ENCODE results near the gene GEMIN5. TPM values are rescaled to one million over a fixed set of nuclear protein-coding genes. Genes with fewer than 3 reads are reported as not detected.
"Not testable (repeated sequence)": the region's sequence is repeated elsewhere in the genome, so short reads cannot be mapped to it uniquely, and the experiment has no call there.

The GEMIN5 gene
- total RNA-seq, 1 donor from 2014 or later = 12.5 TPM

GRCh38 chr5:154933537-154933936, 4.5 kb downstream of the GEMIN5 start:
- Mint-ChIP-seq H3K4me3 (ENCODE audit: unreplicated experiment) (no peak overlapping the region), H3K36me3 (ENCODE audit: low read depth) (peaks cover 12% of the 10 kb centered on the region), H3K4me1 (ENCODE audit: low read depth) (peaks cover 19% of the 10 kb centered on the region), H3K9me3 (ENCODE audit: low read depth) (no peaks in the 10 kb centered on the region), H3K27me3 (ENCODE audit: low read depth) (no peaks in the 10 kb centered on the region), H3K27ac (ENCODE audit: unreplicated experiment) (no peak overlapping the region)
- no peak for TF ChIP-seq CTCF (IDR thresholded peaks at IDR 0.05)
- no peak for DNase-seq (ENCODE audit: low spot score)

- Mint-ChIP-seq H3K27ac (ENCODE audit: unreplicated experiment) (no peak overlapping the region), H3K4me1 (ENCODE audit: low read depth) (no peaks in the 10 kb centered on the region), H3K27me3 (ENCODE audit: low read depth) (no peaks in the 10 kb centered on the region), H3K36me3 (ENCODE audit: low read depth) (peaks cover 32% of the 10 kb centered on the region), H3K4me3 (ENCODE audit: unreplicated experiment) (no peak overlapping the region), H3K9me3 (ENCODE audit: low read depth) (no peaks in the 10 kb centered on the region)
- DNase-seq (ENCODE audit: low spot score) = no peak
- no peak for TF ChIP-seq CTCF (IDR thresholded peaks at IDR 0.05)
Observed at GRCh38 chr5:154923441-154924430, 14.3 kb downstream of the GEMIN5 start.

GRCh38 chr5:154917757-154918156, 20.3 kb downstream of the GEMIN5 start:
- peaks cover 17% of the 10 kb centered on the region for H3K36me3 Mint-ChIP-seq (ENCODE audit: low read depth)

GRCh38 chr5:154916874-154917273, 21.1 kb downstream of the GEMIN5 start:
- TF ChIP-seq CTCF (IDR thresholded peaks at IDR 0.05) = no peak

More at GRCh38 chr5:154917757-154918156, 20.3 kb downstream of the GEMIN5 start:
- Mint-ChIP-seq H3K4me1 (ENCODE audit: low read depth) (no peaks in the 10 kb centered on the region), H3K4me3 (ENCODE audit: unreplicated experiment) (no peak overlapping the region), H3K27me3 (ENCODE audit: low read depth) (no peaks in the 10 kb centered on the region), H3K27ac (ENCODE audit: unreplicated experiment) (no peak overlapping the region), H3K9me3 (ENCODE audit: low read depth) (no peaks in the 10 kb centered on the region)
- TF ChIP-seq CTCF (IDR thresholded peaks at IDR 0.05) = no peak
- DNase-seq (ENCODE audit: low spot score) = no peak

GRCh38 chr5:154905601-154906000, 32.4 kb downstream of the GEMIN5 start:
- not testable (repeated sequence) for H3K27ac Mint-ChIP-seq (ENCODE audit: unreplicated experiment); H3K27me3 Mint-ChIP-seq (ENCODE audit: low read depth); DNase-seq (ENCODE audit: low spot score); H3K9me3 Mint-ChIP-seq (ENCODE audit: low read depth); H3K4me3 Mint-ChIP-seq (ENCODE audit: unreplicated experiment)
- Mint-ChIP-seq H3K4me1 (ENCODE audit: low read depth) (peaks cover 10% of the 10 kb centered on the region), H3K36me3 (ENCODE audit: low read depth) (peaks cover 34% of the 10 kb centered on the region)

More at GRCh38 chr5:154916874-154917273, 21.1 kb downstream of the GEMIN5 start:
- no peak for DNase-seq (ENCODE audit: low spot score)
- Mint-ChIP-seq H3K27me3 (ENCODE audit: low read depth) (no peaks in the 10 kb centered on the region), H3K36me3 (ENCODE audit: low read depth) (peaks cover 24% of the 10 kb centered on the region), H3K4me3 (ENCODE audit: unreplicated experiment) (no peak overlapping the region), H3K4me1 (ENCODE audit: low read depth) (no peaks in the 10 kb centered on the region), H3K9me3 (ENCODE audit: low read depth) (no peaks in the 10 kb centered on the region), H3K27ac (ENCODE audit: unreplicated experiment) (no peak overlapping the region)

Measured in chondrocyte (in vitro differentiated cells).